Right hindlimb (tissue), 1 donor: ENCODE results near the gene VEGFA.

ENCODE experiments used
- DNase-seq: peaks from one replicate; pipeline ENCODE4 v3.0.0-alpha.2; 2018

VEGFA gene

DNA sequence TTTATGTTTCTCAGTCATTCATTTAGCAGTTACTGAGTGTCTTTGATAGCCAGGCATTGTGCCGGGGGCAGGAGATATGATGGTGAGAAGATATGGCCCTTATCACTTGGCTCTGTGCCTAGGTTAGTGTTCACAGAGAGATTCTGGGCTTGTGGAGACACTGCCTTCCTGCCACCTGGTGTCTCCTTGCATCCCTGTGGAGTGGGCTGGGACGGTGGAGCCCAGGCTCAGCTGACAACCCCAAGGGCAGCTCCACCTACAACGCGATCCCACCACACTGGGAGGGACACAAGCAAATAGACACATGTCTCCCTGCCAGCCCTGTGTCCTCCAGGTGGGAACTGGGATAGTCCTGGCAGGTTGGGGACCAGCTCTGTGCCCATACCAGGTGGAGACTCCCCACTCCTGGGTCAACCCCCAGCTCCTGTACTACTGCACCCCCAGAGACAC, 30.3 kb upstream of the VEGFA start:
- DNase-seq: no peak

DNA sequence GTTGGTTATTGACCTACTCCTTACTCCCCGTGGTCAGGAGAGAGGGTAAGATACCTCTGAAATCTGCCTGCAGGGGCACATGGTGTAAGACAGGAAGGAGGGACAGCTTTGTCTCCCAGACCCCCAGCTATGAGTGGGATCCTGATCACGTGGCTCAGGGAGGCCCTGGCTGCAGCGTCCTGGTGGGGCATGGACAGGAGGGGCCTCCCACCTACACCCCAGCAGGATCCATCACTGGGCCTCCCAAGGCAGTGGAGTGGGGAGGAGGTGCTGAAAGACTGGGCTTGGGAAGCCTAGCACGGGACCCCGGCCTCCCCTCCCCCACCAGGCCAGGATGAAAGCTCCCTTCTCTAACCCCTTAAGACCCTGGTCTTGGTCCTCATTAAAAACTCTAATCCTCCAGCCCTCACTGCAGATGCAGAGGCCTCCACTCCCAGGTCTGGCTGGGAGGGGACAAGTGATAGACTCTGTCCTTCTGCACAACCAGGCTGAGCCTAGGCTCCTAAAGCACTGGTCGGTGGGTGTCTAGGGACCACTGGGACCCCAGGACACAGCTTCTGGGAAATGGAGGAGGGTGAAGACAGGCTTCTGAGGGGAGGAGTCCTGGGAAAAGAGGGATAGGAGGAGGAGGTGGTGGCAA, 29.6 kb upstream of the VEGFA start:
- no peak for DNase-seq

DNA sequence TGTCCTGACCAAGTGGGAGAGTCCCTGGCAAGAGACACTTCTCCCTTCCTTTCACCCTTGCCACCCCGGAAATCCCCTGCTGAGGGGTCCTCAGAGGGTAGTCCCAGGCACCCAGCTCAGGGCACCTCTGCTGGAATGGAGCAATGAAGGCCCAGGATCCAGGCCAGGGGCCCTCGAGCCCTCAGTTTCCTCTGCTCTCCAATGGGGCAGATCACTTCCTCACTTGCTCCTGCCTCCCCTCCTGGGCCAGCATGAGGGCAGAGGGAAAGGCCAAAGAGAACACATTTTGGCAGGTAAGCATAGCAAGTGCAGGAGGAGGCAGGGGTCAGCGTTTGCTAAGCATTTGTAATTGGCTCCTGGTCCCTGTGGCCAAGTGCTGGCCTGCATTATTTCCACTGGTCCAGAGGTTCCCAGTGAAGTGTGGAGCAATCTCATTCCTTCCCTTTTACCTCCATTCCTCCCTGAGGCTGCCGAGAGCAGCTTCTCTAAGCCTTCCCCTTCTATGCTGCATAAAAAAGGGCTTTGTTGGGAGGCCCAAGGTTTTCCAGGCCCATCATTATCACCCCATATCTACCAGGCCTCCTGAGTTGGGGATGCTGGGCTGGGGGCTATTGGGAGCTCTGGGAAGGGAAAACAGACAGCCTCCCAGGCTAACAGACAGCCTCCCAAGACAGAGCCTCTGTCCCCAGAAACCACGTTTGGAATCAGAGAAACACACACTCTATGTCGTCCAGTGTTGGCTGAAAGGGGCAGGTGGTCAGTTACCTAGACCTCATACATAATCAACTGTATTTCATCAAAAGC, 28.8 kb upstream of the VEGFA start:
- DNase-seq: no peak

DNA sequence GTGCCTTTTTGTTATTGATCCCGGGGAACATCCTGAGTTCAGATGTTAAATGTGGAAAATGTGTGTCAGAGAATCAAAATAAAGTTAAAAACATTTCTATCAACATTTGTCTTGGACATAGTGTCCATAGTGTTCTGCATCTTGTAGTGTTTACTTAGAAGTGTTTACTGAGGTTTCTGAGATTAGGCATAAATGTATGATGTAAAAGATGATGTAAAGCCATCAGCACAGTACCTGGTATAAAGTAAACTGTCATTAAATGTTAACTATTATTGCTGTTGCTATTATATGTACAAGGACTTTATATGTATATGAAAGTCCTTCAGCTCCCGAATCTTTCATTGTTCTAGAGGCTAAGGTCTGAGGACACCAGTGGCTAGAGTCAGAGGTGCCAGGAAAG, 28.2 kb upstream of the VEGFA start:
- DNase-seq: no peak

DNA sequence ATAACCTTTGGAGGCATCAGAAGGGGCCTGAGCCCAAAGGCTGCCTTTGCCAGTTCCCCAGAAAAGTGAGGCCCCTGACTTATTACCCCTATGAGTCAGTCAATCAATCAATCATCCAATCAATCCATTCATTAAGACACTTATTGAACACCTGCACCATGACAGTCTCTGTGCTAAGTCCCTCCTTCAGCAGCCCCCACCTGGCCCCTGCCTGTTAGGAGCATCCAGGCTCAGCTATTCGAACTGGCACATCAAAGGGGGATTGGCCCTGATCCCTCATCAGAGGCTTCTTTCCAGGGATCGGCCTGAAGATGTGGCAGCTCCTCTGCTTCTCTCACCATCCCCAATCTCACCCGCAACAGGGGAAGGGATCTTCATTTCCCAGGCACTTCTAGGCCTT, 27.7 kb upstream of the VEGFA start:
- DNase-seq: no peak

DNA sequence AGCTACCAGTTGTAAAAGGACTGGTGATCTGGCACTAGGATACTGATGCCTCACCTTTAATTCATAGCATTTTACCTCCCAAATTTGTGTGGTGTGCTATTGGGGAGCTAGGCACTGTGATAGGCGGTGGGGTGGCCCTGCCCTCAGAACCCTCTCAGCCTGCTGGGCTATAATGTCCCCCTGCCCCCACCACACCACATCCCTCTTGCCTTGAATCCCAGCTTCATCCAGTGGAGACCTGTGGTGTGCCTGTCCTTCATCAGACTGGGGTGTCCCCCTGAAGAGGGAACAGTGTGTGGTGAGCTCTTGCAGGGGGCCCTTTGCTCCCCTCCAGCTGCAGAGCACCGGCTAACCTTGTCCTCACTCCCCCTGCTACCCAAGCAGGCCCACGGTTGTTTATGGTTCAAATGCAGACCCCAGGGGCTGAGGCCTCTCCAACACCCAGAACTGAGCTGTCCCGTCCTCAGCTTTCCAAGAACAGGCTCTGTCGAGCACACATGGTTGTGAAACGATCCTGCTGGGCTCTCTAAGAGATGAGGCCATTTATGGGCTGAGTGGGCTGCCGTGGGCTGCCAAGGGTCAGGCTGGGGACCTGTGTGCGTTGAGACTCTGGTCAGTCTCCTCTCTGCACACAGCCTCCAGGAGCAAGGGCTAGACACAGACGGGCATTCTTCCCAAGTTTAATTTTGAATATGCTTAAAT, 26.9 kb upstream of the VEGFA start:
- DNase-seq: peak; percentile 55

DNA sequence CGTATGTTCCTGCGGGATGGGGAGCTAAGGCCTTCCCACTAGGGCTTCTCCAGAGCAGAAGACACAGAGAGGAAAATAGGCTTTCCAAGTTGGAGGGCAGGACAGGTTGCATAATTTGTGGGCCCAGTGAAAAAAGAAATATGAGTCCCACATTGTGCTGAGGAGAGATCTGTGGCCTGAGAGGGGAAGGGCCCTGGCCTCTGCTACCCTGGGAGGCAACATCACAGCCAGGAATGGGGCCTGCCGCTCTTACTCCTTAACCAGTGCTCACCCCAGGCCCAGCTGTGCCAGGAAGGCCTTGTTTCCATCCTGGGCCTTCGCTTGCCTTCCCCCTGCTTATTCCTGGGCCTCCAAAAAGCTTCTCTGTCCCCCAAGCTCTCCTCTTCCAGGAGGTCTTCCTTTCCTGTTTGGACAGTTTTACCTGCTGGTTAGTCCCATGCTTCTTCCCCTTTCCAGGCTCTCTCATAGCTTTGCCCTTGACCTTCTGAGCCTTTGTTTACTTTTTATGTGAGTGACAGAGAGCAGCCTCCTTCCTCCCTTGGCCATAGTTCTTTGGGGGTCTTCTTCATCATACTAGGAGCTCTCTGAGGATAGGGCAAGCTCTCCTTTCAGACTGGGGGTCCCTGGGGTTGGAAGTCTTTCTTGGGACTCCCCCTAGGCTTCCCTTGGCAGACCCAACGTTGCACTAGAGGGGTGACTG, 26.2 kb upstream of the VEGFA start:
- no peak for DNase-seq

DNA sequence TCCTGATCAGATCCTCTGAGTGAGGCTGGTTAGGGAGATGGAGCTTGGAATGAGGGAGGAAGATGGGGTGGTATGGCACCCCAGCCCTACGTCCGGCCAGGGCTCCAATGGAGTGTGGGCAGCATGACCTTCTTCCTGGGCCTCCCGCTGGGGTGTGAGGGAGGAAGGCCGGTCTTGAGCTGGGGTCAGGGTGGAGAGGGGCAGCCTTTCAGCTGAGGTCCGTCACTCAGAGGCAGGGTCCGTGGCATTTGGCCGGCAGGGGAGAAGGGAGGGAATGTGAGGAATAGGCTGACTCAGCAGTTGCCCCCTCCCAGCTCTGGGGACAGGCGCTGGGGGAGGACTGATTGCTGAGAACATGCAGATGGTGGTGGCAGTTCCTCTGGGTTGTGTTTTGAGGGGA, 25.5 kb upstream of the VEGFA start:
- DNase-seq: no peak

DNA sequence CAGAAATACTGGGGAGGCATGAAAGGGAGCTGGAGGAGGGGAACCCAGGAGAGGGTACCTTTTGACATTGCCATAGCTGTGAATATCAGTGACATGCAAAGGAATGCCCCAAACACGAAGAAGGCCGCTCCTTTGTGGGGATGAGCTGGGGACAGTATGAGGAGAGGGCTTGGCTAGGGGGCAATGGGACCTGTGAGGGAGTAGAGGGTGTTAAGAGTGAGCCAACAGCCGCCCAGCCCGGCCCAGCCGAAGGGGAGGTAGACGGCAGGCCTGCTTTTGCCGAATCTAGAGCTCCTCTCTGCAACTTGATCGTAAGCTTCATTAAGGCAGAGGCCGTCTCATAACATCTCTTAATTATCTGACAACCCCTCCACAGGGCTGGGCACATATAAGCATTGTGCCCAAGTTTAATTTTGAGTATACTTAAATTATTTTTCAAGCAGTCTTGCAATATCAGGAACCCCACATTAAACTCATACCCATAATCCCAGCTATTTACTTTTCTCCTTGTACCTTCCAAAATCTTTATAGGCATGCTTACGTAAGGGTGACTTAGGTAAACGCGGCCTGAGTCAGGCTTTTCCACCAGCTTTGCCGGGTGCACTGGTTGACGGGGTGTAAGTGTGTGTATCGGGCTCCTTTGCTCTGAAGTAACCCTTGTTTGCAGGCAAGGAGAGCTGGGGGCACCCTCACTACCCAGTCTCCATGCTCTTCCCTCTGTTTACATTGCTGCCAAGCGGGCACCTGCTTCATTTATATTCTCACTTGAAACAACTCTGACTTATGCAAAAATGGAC, 24.9 kb upstream of the VEGFA start:
- DNase-seq: no peak

DNA sequence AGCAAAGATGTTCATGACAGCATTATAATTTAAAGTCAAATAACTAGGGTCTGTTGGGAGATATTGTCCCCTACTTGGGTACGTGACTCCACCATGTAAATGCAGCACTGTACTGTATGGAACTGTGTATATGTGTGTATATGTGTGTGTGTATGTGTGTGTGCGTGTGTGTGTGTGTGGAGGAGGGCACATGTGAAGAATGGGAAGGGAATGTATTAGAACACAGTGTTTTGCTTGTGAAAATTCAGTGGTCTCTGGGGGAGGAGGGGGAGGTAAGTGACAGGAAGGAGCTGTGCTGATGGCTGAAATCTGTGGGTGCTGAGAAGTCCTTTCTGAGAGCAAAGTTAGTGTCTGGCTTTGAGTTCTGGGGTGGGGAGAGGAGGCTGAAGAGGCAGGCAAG, 23.9 kb upstream of the VEGFA start:
- no peak for DNase-seq

DNA sequence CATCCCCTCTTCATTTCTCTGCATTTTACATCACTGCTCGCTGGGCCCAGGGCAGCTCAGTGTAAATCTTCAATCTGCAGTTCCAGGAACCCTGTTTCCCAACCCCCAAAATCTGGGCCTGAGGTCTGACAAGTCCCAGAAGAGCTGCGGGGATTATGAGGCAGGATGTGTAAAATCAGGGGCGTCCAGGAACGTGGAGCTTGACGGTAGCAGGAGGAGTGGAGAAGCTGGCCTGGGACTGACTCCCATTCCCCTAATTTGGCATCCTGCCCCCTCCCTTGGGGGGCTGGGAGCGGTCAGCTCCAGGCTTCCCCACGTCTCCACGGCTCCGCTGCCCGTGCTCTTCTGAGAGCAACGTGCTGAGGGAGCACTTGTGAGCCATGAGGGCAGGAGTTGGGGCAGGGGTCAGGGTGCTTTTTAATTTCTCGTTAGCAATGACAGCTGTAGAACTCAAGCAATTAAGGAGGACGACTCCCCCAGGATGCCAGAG, 23.4 kb upstream of the VEGFA start:
- DNase-seq: peak; percentile 87

DNA sequence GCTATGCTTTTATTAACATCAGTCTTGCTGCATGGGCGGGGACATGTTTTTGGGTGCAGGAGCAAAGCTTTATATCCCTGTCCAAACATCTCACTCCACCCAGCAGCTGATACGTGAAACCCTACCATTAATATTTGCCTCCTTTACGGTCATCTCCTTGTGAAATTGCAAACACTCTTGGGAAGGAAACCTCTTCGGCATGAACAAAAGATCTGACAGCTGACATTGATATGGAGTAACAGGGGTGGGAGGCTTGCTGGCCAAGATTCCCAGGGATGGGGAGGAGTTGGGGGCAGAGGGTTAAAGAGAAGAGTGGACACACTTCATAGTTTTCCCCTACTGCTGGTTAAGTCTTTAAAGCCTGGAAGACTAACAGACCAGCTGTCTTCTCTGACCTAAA, 22.2 kb upstream of the VEGFA start:
- DNase-seq: no peak

DNA sequence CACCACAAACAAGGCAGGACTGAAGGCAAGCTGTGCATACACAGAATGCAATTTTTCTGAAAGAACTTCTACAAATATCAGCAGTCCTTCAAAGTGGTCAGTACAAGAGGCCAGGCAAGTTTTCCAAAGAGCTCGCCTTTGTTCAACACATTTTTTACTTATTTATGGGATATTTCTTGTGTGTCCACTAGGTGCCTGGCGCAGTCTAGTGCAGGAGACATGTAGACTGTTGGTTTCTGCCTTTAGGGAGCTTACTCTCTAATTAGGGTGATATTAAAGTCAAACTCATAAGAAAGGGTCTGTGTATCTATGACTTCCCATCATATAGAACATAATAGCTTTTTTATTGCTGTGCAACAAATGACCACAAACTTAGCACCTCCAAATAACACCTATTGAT, 21.2 kb upstream of the VEGFA start:
- no peak for DNase-seq

DNA sequence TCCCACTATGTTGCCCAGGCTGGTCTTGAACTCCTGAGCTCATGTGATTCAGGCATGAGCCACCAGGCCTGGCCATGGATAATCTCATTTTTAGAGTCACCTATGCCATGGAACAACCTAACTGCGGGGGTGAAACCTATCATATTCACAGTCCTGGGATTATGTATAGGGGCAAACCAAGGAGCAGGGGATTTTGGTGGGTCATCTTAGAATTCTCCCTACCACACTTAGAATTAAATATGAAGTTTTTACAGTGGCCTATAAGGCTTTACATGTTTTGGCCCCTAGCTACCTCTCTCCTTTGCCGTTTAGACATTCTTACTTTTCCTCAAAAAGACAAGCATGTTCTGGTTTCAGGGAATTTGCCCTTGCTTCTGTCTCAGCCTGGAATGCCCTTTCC, 20.6 kb upstream of the VEGFA start:
- DNase-seq: no peak

DNA sequence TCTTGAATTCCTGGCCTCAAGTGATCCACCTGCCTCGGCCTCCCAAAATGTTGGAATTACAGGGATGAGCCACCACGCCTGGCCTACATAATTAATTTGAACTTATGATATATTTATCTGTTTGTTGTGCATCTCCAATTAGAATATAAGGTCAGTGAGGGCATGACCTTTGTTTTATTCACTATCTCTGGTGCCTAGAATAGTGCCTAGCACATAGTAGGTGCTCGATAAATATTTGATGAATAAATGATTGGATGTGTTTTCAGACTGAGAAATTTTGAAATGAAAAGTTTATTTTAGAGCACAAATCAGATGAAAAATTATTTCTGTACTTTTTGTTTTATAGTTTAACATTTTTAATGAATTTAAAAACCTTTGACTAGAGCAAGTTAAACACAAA, 19.4 kb upstream of the VEGFA start:
- no peak for DNase-seq

DNA sequence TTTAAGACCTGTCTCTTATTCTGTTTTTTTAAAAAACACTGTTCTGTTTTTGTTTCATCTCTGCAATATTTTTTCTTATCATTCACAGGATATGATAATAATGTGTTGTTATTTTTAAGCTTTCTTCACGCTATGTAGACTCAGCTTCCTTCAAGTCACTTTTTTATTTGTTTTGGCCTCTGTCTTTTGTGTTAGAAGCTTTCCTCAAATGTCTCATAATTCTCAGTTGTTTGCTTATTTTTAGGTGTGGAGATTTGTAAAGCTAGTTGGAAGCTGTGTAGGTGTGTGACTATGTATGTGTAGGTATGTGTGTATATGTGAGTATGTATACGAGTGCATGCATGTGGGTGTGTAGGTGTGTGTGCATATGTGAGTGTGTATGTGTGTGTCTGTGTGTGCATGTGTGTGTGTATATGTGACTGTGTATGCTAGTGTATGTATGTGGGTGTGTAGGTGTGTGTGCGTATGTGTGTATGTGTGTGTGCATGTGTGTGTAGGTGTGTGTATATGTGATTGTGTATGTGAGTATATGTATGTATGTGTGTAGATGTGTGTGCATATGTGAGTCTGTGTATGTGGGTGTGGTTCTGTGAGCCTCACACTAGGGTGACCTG, 16.3 kb upstream of the VEGFA start:
- no peak for DNase-seq

DNA sequence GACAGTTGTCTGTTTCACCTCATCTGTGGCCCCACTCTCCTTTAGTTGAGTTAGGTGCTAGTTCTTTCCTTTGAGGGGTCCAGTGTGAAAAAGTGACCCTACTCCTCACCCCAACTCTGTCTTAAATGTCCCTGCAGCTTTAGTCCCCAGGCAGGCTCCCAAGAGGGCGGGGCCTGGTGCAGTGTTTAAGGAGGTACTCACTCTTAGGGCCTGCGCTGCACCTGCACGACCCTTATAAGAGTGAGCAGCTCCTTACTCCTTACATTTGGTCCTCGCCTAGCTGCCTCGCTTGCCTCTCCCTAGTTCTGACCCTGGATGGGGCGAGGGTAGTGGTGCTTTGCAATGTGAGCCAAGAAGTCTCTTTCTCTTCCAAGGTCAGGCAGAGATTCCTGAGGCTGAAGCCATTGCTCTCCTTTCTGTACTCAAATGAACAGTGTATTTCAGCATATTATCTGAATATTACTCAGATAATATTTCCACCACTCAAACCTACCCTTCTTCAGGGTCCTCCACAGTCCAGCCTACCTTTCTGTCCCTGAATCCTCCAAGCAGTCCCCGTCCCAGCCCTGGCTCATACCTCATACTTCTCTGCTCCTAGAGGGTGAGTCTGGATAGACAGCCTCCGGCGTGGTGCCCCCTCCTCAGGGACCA, 11.9 kb upstream of the VEGFA start:
- DNase-seq: no peak

DNA sequence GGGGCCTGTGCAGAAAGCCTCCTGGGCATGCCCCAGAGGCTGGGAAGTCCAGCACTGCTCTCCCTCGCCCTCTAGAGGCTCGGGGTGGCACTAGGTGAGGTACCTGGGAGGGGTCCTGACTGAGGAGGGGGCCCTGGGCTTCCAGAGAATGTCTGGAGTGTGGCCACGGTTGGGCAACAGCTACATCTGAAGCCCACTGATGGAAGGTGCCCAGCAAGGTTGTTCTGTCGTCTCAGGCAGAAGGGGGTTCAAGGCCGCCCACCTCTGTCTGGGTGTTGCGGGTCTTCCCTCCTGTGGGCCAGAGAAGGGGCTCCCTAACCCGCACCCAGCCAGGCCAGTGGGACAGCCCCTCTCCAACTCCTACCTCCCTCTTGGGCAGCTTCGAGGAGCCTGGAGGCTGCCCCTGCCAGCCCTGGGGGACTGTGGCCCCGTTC, 11.4 kb upstream of the VEGFA start:
- peak; percentile 18 for DNase-seq

DNA sequence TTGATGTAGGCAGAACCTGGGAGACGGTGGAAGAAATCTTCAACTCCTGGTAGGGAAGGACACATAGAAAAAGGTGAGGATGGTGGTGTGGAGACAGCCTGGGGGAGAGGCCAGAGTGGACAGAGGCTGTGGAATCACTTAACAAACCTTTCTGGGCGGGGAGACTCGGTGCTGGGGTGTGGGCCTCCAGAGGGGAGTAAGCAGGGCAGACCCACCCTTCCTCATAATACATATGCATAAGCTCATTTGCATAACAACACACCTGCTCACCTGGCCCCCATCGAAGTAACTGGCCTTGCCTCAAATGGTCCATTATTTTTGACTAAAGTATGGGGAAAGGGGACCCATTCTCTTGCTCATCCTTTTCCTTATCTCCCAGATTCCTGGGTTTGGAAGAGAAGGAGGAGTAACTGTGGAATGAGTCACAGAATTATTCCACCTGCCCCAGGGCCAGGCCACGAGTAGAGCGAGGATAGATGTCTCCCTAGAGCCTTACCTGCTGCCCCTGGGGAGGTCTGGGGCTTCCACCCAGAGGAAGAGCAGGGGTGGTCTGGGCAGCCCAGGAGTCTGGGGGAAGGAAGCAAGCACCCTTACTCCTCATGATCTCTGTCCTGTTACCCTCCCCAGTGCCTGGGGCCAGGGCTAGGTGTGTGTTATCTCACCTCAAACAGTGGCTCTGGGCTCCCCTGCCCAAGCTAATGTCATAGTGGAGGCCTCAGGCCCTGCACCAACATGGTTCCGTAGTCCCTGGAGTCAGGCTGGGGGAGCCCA, 10.7 kb upstream of the VEGFA start:
- peak; percentile 11 for DNase-seq

DNA sequence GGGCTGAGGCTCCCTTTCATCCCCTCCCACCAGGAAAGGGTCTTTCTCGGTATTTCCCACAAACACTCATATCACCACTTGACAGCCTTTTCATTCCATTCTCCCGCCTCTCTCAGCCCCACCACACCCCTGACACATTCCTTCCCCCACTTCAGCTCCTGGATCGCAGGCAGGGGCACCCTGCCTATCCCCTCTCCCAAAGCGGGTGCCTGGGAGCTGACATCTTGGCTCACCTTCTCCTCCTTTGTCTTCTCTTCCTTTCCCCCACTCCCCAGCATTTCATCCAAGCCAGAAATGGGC, 10.2 kb upstream of the VEGFA start:
- DNase-seq: no peak
